Fibroblast of skin of back (primary cell): ENCODE measurements around the gene SLC7A8.

Source experiments
- DNase-seq: peaks from one replicate; pipeline ENCODE4 v3.0.0-alpha.2; 2013

SLC7A8 gene

DNA sequence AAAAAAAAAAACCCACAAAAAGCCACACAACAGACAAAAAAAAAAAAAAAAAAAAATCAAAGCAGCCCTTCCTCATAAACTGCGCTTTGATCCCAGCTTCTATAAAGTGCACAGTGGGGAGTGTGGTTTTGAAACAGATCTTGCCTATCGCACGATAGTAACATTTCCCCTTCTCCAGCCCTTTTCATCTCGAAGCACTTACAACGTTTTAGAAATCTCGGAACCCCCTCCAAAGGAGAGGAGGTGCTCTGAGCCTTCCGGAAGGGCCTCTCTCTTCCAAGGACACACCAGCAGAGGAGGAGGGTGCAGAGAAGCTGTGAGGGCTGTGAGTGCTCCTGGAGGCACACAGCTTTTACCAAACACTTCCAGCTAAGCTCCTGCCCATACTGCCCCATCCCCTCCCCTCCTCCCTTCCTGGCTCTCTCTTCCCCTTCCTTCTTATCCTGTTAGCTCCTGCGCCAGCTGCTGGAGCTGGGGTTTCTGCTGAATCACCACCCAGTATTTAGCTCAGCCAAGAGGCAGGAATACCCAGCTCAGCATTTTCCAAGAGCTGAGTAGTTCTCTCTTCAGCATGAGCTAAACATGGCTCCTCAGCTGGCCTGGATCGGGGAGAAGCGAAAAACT, 28.4 kb downstream of the SLC7A8 start:
- DNase-seq: peak; percentile 79

DNA sequence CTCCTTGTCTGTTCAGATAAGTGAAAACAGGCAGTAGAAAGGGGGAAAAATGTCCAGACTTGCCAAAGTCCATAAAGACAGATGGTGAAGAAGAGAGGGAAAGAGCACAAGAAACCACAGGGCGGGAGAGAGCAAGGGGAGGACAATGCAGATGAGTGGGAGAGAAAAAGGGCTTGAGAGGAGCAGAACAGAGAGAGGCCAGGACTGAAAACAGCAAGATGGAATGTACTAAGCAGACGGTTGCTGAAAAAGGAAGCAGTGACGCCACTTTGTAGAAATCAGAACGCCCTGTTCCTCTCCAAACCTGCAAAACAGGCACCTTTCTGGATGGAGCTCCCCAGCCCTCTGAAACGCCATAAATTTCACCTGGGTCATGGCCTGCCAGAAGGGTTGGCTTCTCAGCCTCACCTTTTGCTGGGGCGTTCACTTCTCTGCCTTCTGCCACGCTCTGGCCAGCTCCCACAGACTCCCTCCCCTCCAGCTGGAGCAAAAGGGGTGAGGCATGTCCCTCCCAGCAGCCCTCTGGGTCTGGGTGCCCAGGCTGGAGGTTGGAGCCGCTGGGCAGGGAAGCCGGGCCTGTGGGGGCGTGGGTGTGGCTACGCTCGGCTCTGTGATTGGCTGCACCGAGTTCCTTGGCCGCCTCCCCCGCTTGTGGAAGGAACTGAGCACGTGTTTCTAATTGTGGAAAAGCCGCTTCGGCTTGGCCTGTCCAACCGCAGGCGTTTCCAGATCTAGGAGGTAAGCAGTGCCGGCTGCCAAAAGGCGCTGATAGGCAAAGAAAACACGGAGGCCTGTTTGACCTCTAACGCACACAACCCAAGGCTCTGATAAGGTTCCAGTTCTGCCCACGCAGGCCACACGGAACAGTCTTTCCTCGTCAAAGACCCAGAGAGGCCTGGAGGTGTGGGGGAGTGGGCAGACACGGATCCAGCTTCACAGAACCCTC, 29.3 kb downstream of the SLC7A8 start:
- peak; percentile 67 for DNase-seq

DNA sequence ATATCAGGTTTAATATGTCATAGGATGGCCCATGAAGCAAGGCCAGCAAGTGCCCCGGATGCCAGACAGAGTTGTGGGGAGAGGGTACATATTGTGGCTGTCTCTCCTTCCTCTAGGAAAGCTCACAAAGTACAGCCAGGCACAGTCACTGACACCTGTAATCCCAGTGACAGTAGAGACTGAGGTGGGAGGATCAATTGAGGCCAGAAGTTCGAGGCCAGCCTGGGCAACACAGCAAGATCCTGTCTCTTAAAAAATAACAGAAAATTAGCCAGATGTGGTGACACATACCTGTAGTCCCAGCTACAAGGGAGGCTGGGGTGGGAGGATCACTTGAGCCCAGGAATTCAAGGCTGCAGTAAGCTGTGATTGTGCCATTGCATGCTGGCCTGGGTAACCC, 32.1 kb downstream of the SLC7A8 start:
- no peak for DNase-seq

DNA sequence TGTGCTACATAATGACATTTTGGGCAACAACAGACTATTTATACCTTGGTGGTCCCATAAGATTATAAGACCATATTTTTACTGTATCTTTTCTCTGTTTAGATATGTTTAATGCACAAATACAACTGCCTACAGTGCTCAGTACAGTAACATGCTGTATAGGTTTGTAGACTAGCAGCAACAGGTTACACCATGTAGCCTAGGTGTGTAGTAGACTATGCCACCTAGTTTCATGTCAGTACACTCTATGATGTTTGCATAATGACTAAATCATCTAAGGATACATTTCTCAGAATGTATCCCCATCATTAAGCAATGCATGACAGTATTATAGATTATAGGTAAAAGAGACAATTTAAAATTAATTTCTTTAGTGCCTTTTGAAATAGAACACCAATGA, 33.7 kb downstream of the SLC7A8 start:
- DNase-seq: no peak

DNA sequence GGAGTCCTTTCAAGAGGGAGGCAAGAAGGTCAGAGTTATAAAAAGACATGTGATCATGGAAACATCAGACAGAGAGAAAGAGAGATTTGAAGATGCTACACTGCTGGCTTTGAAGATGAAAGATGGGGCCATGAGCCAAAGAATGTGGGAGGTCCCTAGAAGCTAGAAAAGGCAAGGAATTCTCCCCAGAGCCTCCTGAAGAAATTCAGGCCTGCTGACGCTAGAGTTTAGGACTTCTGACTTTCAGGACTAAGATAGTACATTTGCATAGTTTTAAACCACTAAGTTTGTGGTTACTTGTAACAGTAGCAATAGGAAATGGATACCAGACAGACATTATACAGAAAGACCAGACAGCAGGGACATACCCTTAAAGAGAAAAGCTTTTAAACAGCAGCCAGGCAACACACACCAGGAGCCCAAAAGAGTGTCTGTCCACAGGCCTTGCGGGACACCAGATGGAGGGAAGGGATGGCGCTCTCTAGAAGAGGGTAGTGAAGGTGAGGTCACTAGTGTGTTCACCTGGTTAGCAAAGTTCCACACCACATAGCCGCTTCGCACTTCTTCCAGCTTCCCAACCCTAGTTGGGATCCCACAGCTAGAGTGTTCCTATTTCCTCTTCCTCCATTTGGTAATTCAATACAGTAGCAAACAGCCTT, 34.7 kb downstream of the SLC7A8 start:
- DNase-seq: peak; percentile 22

DNA sequence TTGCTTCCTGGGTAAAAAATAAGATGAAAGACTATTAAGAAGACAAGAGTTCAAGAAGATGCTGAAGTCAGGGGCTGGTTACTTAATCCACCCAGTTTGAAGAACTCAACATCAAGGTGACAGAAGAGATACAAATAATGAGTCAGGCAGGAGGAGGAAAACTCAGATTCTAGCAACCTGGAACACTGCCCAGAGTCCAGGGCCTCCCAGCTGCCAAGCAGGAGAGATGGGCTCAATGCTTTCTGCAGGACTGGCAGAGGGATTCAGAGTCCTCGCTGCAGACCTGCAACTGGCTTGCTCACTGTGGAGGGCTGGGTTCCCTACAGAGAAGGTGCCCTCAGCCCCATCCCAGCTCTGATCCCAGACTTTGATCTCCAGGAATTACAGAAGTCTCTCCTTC, 35.8 kb downstream of the SLC7A8 start:
- DNase-seq: no peak

DNA sequence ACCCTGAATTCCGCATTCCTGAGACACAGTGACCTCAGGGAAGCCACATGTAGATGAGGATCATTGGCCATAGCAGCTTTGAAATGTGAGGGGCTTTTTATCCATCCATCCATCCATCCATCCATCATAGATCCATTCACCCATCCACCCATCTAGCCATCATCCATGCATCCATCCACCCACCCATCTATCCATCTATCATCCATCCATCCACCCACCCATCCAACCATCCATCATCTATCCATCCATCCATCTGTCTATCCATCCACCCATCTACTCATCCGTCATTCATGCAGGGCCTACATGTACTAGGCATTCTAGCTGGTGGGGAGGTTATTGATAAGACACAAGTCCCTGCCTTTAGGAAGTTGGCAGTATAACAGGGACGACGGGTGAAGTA, 36.5 kb downstream of the SLC7A8 start:
- DNase-seq: no peak

DNA sequence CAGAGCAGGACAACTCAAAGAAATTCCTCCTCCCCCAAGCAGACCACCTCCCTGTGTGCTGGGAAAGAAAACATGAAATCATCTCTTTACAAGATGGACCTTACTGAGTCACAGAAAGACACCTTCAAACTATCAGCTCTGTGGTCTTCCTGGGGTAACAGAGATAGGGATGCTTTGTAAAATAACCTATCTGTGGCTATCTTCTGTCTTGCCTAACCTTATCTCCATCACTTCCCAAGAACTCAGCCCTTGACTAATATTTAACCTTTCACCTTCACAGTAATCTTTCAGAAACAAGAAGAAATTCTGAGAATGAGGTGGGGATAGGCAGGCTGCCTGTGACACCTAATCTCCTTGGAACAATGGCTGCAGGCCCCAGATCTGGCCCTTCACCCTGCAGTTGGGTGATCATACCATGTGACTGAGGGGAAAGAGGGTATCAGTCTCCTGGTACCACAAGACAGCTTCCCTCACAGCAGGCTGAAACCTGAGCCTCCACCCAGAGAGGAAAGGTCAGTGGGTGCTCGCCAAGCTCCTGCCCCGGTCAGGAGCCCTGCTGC, 37.0 kb downstream of the SLC7A8 start:
- DNase-seq: no peak

DNA sequence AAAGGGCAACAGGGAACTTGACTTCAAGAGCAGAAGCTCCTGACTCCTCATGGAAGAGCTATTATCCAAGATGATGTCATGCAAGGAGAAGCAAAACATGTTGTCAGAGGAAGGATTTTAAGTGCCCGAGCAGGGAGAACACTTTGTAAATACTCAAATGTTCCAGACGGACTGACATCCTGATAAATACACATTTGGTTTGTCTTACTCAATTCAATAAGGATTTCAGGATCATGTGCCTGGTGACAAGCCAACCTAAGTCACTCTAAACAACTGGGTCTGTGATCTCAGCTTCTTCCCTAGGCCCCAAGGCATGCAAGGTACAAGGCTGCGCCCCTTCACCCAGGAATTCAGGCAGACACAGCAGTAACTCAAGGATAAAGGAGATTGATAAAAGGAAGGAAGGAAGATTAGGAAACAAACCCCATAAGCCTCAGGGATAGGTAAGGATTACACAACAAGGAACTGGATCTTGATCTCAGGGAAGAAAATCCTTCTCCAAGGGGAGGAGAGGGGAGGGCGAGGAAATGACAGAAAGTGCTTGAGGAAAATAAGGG, 37.6 kb downstream of the SLC7A8 start:
- no peak for DNase-seq

DNA sequence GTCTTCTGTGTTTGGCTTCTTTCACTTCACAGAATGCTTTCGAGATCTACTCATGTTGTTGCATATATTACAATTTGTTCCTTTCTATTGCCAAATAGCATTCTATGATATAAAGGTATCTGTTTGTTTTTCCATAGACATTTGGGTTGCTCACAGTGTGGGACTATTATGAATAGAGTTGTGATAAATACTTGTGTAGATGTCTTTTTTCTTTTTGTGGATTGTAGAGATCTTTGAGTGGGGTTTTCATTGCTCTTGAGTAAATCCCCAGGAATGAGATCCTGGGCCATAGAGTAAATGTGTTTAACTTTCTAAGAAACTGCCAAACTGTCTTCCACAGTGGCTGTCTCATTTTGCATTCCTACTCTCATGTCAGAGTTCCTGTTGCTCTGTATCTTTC, 39.5 kb downstream of the SLC7A8 start:
- no peak for DNase-seq

DNA sequence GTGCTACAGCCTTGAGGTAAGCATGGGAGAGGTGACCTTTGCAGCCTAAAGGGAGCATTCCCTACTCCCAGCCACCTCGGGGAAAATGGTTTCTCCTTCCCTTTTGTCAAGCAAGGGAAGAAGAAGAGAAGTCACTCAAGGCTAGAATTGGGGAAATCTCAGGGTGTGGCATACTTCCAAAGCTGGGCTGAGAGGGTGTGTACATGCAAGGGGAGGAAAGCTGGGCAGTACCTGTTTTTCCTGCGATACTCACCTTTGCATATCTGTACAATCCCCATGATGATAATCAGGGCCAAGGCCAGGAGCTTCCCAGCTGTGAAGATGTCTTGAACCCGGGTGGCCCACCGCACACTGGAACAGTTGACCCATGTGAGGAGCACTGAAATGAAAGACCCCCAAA, 40.6 kb downstream of the SLC7A8 start:
- DNase-seq: no peak

DNA sequence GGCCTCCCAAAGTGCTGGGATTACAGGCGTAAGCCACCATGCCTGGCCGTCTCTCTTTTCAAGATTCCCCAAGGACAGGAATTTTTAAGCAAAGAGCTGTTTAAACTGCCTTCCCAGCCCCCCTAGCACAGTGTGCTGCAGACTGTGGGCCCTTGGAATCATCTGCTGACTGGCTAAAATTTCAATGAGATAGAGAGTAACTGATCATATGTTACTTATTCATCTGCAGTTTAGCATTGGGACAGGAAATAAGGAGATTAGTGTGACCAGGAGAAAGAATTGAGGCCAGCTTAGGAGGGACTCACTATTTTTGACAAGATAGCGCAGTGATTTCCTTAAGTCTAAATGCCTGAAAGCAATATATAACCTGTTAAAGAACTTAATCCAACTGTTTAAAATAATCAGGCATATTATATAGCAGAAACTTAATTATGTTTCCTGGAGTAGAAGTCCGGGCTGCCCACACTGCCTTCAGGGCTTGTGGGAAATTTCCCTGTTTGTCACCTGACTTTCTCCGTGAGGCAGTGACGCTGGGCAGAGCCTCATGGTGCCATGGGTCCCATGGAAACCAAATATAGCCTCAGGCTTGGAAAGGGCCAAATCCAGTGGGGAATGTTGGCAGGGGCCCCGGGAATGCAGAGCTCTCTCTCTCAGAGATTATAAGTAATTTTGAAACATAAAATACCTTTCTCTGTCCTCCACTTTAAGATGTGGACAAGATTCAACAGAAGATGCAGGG, 41.6 kb downstream of the SLC7A8 start:
- no peak for DNase-seq

DNA sequence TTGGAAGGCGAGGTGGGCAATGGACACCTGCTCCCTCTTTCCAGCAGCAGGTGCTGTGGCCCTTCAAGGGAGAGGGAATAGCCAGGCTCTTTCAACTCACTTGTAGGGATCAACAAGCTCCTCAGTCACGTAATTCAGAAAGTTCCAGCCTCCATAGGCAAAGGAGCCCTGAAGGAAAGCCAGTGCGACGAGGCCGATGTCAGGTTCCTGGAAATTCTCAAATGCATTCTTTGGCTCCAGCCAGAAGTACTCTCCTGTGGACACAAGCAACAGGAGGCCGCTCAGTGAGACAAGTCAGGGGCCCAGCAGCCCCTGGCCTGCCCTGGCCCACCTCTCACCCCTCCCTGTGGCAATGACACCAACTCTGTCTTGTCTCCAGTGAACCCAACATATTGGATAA, 43.1 kb downstream of the SLC7A8 start:
- no peak for DNase-seq

DNA sequence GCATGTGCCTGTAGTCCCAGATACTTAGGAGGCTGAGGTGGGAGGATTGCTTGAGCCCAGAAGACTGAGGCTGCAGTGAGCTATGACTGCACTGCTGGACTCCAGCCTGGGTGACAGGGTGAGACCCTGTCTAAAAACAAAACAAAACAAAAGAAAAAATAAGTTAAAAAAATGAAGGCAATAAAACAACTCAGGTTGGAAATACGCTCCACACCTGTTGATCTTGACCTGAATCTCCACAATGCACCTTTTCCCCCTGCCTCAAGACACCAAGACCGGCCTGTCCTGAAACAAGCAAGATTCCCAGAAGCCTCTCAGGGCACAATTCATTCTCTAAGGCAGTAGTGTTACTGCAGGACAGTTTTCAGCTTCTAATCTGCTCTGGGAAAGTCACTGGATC, 43.6 kb downstream of the SLC7A8 start:
- no peak for DNase-seq

DNA sequence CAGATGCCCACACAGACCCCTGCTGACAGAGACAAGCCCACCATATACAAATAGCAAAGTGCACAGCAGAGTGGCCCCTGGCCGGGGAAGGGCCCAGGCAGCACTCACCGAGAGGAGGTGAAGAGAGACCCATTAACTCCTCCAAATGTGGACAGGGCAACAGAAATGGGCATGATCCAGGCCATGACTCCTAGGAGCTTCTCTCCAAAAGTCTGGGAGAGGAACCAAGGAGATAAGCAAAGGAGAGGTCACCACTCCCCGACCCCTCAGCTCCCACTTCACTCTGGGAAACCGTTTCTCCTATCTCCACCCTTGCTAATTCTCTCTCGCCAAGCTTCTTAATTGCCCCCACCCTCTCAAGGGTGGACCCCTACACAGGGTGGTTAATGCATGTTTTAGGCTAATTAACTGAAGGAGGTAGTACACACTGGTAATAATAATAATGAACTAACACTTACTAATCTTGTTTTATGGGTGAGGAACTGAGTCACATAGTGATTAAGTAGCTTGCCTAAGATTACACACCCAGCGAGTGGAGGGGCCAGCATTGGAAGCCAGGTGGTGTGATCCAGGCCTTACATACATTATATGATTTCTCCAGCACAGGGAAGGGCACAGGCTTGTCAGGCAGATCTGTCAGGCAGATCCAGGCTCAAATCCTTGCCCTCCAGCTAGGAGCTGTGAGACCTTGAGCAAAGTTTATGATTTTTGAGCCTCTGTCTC, 45.5 kb downstream of the SLC7A8 start:
- DNase-seq: no peak

DNA sequence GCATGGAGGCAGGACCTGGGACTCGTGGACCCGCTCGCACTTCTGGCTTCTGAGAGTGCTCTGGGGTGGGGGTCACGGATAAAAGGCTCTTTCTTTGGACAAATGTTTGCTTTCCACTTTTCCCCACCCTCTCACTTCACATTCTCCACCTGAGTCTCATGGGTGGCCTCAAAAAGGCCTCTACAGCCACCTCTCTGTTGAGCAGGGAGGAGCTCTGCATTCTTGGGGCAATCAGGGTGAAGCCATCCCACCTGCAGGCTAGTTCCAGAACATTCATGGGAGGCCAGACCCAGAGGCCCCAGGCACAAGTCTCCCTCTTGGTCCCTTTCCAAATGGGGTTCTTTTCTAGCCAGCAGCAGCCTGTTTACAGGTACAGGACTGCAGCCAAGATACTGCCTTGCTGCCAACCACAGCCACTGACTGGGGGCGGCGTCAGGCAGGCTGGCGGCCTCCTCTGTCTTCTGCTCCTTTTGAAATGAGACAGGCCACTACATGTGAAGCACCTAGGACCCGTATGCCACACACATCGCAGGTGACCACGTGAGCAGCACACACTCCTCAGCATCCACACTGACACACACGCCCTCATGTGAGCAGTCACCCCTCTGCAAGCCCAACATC, 46.2 kb downstream of the SLC7A8 start:
- DNase-seq: no peak

DNA sequence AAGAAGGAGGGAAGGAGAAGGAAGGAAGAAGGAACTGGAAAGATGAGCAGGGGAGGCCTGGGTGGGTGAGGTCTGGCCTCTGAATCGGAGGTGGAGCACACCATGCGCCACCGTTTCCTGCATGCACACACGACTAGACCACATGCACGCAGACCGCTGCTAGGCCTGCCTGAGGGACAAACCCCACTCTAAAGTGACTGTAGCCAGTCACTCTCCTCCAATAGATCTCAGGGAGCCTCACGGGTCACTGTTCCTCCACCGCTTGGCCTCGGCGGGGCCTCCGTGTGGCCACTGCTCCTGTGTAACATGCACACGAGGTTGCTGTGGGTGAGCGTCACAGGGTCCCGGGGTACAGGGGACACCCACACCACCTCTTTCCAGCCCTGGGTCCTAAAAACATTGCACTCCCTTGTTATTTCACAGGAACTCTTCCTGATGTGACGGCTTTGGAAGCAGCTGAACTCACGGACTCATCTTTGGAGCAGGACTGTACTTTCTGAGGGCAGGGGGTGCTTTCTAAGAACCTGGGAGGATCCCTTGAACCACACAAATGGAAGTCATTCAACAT, 46.8 kb downstream of the SLC7A8 start:
- no peak for DNase-seq

DNA sequence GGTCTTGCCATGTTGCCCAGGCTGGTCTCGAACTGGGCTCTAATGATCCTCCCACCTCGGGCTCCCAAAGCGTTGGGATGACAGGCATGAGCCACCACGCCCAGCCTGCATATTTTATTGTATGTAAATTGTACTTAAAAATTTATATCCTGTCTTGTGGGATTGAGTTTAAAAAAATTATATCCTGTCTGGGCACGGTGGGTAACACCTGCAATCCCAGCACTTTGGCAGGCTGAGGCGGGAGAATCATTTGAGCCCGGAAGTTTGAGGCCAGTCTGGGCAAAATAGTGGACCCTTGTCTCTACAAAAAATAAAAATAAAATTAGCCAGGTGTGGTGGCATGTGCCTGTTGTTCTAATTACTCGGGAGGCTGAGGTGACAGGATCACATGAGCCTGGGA, 50.5 kb downstream of the SLC7A8 start:
- no peak for DNase-seq

DNA sequence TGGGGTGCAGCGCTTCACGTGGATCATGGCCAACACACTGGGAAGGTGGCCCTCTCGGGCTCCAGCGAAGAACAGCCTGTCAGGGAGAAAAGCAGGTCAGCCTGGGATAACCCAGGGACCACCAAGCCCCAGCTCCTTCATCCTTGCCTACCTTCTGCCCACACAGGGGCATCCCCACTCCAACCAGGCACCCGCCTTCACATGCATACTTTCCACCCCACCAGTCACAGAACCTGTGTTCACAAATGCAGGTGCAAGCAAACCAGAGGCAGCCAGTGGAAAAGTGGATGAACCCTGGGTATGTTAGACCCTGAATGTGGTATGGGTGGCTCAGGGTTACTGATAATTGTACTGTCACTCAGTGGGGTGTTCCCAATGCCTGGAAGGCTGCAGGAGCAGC, 52.0 kb downstream of the SLC7A8 start:
- DNase-seq: no peak

DNA sequence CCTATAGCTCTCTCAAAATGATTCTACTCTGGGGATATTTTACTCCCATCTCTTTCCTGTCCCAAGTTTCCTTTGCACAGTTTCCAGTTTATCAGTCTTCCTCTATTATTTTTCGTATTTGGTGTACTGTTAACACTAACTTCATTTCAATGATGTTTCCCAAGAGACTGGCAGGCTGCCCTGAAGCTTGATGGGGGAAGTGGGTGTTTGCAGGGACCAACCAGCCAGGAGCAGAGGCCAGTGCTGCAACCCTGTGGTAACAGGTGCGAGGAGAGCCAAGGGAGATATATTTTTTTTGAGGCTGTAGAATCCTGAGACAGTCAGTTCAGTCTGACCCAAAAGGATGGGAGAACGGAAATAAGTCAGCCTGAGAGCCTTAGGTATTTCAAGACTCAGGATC, 52.6 kb downstream of the SLC7A8 start:
- DNase-seq: no peak
